GM10847 (cell line): Measurements from ENCODE around the gene RXYLT1.

Experiments
- POLR2A ChIP-seq: IDR thresholded peaks from 2 replicates; pipeline ENCODE4 v1.6.1; 2011; ENCODE audit not compliant: insufficient read length; ENCODE audit errors: extremely low read depth

RXYLT1 gene

GRCh38 chr12:63802012-63802608 is 22.4 kb downstream of the RXYLT1 start:
- no peak for TF ChIP-seq POLR2A

GRCh38 chr12:63804746-63805145 is 25.0 kb downstream of the RXYLT1 start:
- no peak for TF ChIP-seq POLR2A

- TF ChIP-seq POLR2A = no peak
Measured at GRCh38 chr12:63805704-63806672, 26.3 kb downstream of the RXYLT1 start.

- TF ChIP-seq POLR2A = no peak
Measured at GRCh38 chr12:63808631-63809030, 28.9 kb downstream of the RXYLT1 start.

GRCh38 chr12:63809566-63809965 is 29.9 kb downstream of the RXYLT1 start:
- TF ChIP-seq POLR2A = no peak

- TF ChIP-seq POLR2A = no peak
Measured at GRCh38 chr12:63811334-63811733, 31.6 kb downstream of the RXYLT1 start.

- no peak for TF ChIP-seq POLR2A
Measured at GRCh38 chr12:63811755-63812154, 32.0 kb downstream of the RXYLT1 start.

- no peak for TF ChIP-seq POLR2A
Measured at GRCh38 chr12:63814146-63814772, 34.5 kb downstream of the RXYLT1 start.

- no peak for TF ChIP-seq POLR2A
Measured at GRCh38 chr12:63815482-63815852, 35.8 kb downstream of the RXYLT1 start.

GRCh38 chr12:63816031-63816430 is 36.3 kb downstream of the RXYLT1 start:
- TF ChIP-seq POLR2A = no peak

- TF ChIP-seq POLR2A = no peak
Measured at GRCh38 chr12:63820427-63820826, 40.7 kb downstream of the RXYLT1 start.

- no peak for TF ChIP-seq POLR2A
Measured at GRCh38 chr12:63821781-63822251, 42.1 kb downstream of the RXYLT1 start.

GRCh38 chr12:63822352-63822751 is 42.6 kb downstream of the RXYLT1 start:
- no peak for TF ChIP-seq POLR2A

GRCh38 chr12:63823040-63823439 is 43.3 kb downstream of the RXYLT1 start:
- TF ChIP-seq POLR2A = no peak

- no peak for TF ChIP-seq POLR2A
Measured at GRCh38 chr12:63826006-63826585, 46.4 kb downstream of the RXYLT1 start.
